Astrocyte of the spinal cord (primary cell): ENCODE measurements around the gene C1orf87.

ENCODE experiments used
- DNase-seq: peaks from one replicate; pipeline ENCODE4 v3.0.0; 2011; ENCODE audit warnings: low read depth, low spot score
- H3K4me3 ChIP-seq: 2 replicates; pipeline ENCODE4 v1.5.1; 2011; ENCODE audit warnings: low read depth, mild to moderate bottlenecking, low read length, moderate library complexity
- CTCF ChIP-seq: IDR thresholded peaks from 2 replicates; pipeline ENCODE4 v1.5.1; 2012; ENCODE audit warnings: low read depth, mild to moderate bottlenecking, low read length, inconsistent platforms
- in situ Hi-C: cut with HindIII; loops from 2 replicates; pipeline ENCODE4 v1.10.0; 2017; ENCODE audit warnings: low sequenced_read_pairs

C1orf87 gene

GRCh38 chr1:60073605-60074278, at the start of gene C1orf87:
Gene C1orf87, minus strand, starts transcription at chr1:60073770. Its CDS starts 1,127 bp downstream, at chr1:60072643.
- no peak for TF ChIP-seq CTCF

GRCh38 chr1:60118085-60118484, 44.5 kb upstream of the C1orf87 start:
- no peak for TF ChIP-seq CTCF
- H3K4me3 ChIP-seq = no peak overlapping the region
- DNase-seq = no peak
- in situ Hi-C loops = no loop called here

More at GRCh38 chr1:60073605-60074278, at the start of gene C1orf87:
- no peak within 1 kb of the TSS for H3K4me3 ChIP-seq
- no peak for DNase-seq
- in situ Hi-C loops = no loop called here

- in situ Hi-C loops = no loop called here
- DNase-seq = no peak
- TF ChIP-seq CTCF = no peak
- H3K4me3 ChIP-seq = no peak overlapping the region
Observed at GRCh38 chr1:60114745-60115318, 41.3 kb upstream of the C1orf87 start.

- in situ Hi-C loops = no loop called here
Observed at GRCh38 chr1:60113596-60113995, 40.0 kb upstream of the C1orf87 start.

GRCh38 chr1:60113028-60113427, 39.5 kb upstream of the C1orf87 start:
- DNase-seq = no peak
- in situ Hi-C loops = no loop called here
- no peak for TF ChIP-seq CTCF
- no peak overlapping the region for H3K4me3 ChIP-seq

More at GRCh38 chr1:60113596-60113995, 40.0 kb upstream of the C1orf87 start:
- H3K4me3 ChIP-seq = no peak overlapping the region
- DNase-seq = no peak
- no peak for TF ChIP-seq CTCF

GRCh38 chr1:60111716-60112115, 38.1 kb upstream of the C1orf87 start:
- DNase-seq = no peak
- in situ Hi-C loops = no loop called here
- H3K4me3 ChIP-seq = no peak overlapping the region
- no peak for TF ChIP-seq CTCF
